ENCODE results near the gene INKA1.
"Not testable (repeated sequence)": the region's sequence is repeated elsewhere in the genome, so short reads cannot be mapped to it uniquely, and the experiment has no call there.

DNA sequence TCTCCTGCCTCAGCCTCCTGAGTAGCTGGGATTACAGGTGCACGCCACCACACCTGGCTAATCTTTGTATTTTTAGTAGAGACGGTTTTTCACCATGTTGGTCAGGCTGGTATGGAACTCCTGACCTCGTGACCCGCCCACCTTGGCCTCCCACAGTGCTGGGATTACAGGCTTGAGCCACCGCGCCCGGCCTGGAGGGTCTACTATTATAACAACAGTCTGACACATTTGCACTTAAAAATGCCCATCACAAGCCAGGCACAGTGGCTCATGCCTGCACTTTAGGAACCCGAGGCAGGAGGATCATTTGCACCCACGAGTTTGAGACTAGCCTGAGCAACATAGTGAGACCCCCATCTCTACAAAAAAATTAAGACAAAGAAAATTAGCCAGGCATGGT is 20.8 kb upstream of the INKA1 start:
- TF ChIP-seq EZH2 (IDR thresholded peaks at IDR 0.05); POLR2AphosphoS5 (IDR thresholded peaks at IDR 0.05; ENCODE audit: borderline replicate concordance, low read depth, low read length); FOXP2 (optimal IDR thresholded peaks at IDR 0.05; ENCODE audit: control extremely low read depth, extremely low read length, insufficient read depth): not testable (repeated sequence)

Measured in SK-N-MC (cell line).